ENCODE measurements around the gene PCSK9.
"Not testable (repeated sequence)": the region's sequence is repeated elsewhere in the genome, so short reads cannot be mapped to it uniquely, and the experiment has no call there.

The PCSK9 gene

GRCh38 chr1:55089683-55090082, 50.3 kb downstream of the PCSK9 start:
- no peak for DNase-seq (ENCODE audit: extremely low read depth, insufficient read length)
- H3K4me3 ChIP-seq (replicated peaks; ENCODE audit: low read depth, low read length): no peak overlapping the region
- TF ChIP-seq CTCF (IDR thresholded peaks at IDR 0.05; ENCODE audit: insufficient read depth, low read length, poor library complexity, severe bottlenecking): no peak
- peaks cover 18% of the 10 kb centered on the region for H3K36me3 ChIP-seq (ENCODE audit: control insufficient read depth, insufficient read depth, low read length)
- no peaks in the 10 kb centered on the region for H3K27me3 ChIP-seq (replicated peaks; ENCODE audit: control insufficient read depth, insufficient read depth, low read length)

- peaks cover 15% of the 10 kb centered on the region for H3K36me3 ChIP-seq (ENCODE audit: control insufficient read depth, insufficient read depth, low read length)
- no peak for TF ChIP-seq CTCF (IDR thresholded peaks at IDR 0.05; ENCODE audit: insufficient read depth, low read length, poor library complexity, severe bottlenecking)
- H3K27me3 ChIP-seq (replicated peaks; ENCODE audit: control insufficient read depth, insufficient read depth, low read length): no peaks in the 10 kb centered on the region
Measured at GRCh38 chr1:55092475-55092874, 53.1 kb downstream of the PCSK9 start.

GRCh38 chr1:55095095-55095494, 55.7 kb downstream of the PCSK9 start:
- TF ChIP-seq CTCF (IDR thresholded peaks at IDR 0.05; ENCODE audit: insufficient read depth, low read length, poor library complexity, severe bottlenecking): no peak
- Histone ChIP-seq H3K36me3 (ENCODE audit: control insufficient read depth, insufficient read depth, low read length) (peaks cover 13% of the 10 kb centered on the region), H3K27me3 (replicated peaks; ENCODE audit: control insufficient read depth, insufficient read depth, low read length) (no peaks in the 10 kb centered on the region), H3K4me3 (replicated peaks; ENCODE audit: low read depth, low read length) (no peak overlapping the region)
- DNase-seq (ENCODE audit: extremely low read depth, insufficient read length): no peak

More at GRCh38 chr1:55092475-55092874, 53.1 kb downstream of the PCSK9 start:
- no peak for DNase-seq (ENCODE audit: extremely low read depth, insufficient read length)
- H3K4me3 ChIP-seq (replicated peaks; ENCODE audit: low read depth, low read length): no peak overlapping the region

- Histone ChIP-seq H3K27me3 (replicated peaks; ENCODE audit: control insufficient read depth, insufficient read depth, low read length) (no peaks in the 10 kb centered on the region), H3K36me3 (ENCODE audit: control insufficient read depth, insufficient read depth, low read length) (peaks cover 12% of the 10 kb centered on the region), H3K4me3 (replicated peaks; ENCODE audit: low read depth, low read length) (no peak overlapping the region)
- TF ChIP-seq CTCF (IDR thresholded peaks at IDR 0.05; ENCODE audit: insufficient read depth, low read length, poor library complexity, severe bottlenecking): no peak
- DNase-seq (ENCODE audit: extremely low read depth, insufficient read length): no peak
Measured at GRCh38 chr1:55103891-55104290, 64.5 kb downstream of the PCSK9 start.

DNA sequence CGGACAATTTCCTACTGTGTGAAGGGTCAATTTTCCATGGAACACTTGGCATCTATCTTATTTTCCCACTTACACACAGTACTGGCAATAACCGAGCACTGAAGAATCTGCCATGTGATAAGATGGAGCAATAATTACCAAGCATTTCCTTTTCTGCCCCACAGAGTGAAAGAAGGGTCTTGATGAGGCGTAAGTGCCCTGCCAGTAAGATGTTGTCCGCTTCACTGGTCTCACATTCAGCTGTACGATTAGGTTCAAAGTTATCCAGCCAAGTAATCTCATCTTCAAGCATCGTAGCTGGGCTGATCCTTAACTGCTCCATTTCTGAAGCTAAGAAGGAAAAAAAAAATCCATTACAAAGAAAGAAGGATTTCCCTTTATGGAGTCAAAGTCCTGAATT, 67.8 kb downstream of the PCSK9 start:
- no peak for DNase-seq (ENCODE audit: extremely low read depth, insufficient read length)
- H3K4me3 ChIP-seq (replicated peaks; ENCODE audit: low read depth, low read length): no peak overlapping the region
- H3K27me3 ChIP-seq (replicated peaks; ENCODE audit: control insufficient read depth, insufficient read depth, low read length): no peaks in the 10 kb centered on the region
- peaks cover 12% of the 10 kb centered on the region for H3K36me3 ChIP-seq (ENCODE audit: control insufficient read depth, insufficient read depth, low read length)
- TF ChIP-seq CTCF (IDR thresholded peaks at IDR 0.05; ENCODE audit: insufficient read depth, low read length, poor library complexity, severe bottlenecking): no peak

DNA sequence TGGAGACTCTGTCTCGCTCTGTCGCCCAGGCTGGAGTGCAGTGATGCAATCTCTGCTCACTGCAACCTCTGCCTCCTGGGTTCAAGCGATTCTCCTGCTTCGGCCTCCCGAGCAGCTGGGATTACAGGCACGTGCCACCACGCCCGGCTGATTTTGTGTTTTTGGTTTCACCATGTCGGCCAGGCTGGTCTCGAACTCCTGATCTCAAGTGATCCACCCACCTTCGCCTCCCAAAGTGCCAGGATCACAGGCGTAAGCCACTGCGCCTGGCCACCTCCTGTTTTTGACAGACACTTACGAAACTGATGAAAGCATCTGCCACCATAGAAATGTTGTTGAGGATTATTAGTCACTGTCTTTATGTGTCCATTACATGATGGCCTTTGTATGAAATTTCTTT, 69.7 kb downstream of the PCSK9 start:
- H3K4me3 ChIP-seq (replicated peaks; ENCODE audit: low read depth, low read length); H3K36me3 ChIP-seq (ENCODE audit: control insufficient read depth, insufficient read depth, low read length); DNase-seq (ENCODE audit: extremely low read depth, insufficient read length); H3K27me3 ChIP-seq (replicated peaks; ENCODE audit: control insufficient read depth, insufficient read depth, low read length): not testable (repeated sequence)

Measured in GM06990 (cell line).